HG03025 (cell line): ENCODE results near the gene QKI.

Experiments
- ATAC-seq: cut with Tn5 transposase; IDR thresholded peaks from one replicate; pipeline ENCODE4 v1.9.1; 2021; ENCODE audit warnings: mild to moderate bottlenecking, moderate library complexity; ENCODE audit not compliant: unreplicated experiment, low FRiP score

Gene QKI

DNA sequence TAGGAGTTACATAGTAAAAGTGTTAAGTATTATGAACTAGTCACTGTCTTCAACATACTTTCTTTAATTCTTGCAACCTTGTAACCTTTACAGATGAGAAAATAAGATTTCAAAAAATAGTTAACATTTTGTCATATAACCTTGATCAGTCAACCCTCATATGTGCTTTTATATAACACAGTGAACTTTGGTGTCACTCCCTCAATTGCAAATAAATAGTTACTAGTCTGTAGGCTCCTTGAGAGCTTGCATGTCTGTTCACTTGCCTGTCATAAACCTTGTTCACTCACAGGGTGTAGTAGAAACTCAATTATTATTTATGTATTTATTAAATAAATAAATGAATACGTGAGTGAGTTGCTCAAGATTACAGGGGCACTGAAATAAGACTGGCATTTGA lies 107.5 kb downstream of the QKI start:
- no peak for ATAC-seq

DNA sequence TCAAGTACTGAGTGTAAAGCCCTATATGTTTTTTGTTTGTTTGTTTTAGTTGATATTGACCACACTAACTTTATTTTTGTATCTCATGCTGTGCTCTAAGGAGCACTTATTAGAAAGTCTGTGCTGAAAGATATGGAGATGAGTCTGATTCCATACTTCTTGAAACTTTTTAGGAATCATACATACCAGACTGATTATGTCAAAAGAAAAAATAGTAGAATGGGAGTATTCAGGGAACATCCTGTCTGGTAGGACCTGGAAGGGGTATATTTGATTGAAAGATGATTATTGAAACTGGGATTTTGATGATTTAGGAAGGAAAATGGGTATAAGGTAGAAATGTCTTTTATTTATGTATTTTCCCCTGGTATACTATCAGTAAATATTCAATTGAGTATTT lies 111.4 kb downstream of the QKI start:
- ATAC-seq: no peak

GRCh38 chr6:163526346-163526745 lies 111.8 kb downstream of the QKI start:
- ATAC-seq: no peak

- ATAC-seq: no peak
These were observed 112.8 kb downstream of the QKI start for GRCh38 chr6:163527291-163527690.

GRCh38 chr6:163529605-163530004 lies 115.1 kb downstream of the QKI start:
- ATAC-seq: no peak

GRCh38 chr6:163530406-163530805 lies 115.9 kb downstream of the QKI start:
- no peak for ATAC-seq

- no peak for ATAC-seq
These were observed 116.6 kb downstream of the QKI start for GRCh38 chr6:163531122-163531521.

DNA sequence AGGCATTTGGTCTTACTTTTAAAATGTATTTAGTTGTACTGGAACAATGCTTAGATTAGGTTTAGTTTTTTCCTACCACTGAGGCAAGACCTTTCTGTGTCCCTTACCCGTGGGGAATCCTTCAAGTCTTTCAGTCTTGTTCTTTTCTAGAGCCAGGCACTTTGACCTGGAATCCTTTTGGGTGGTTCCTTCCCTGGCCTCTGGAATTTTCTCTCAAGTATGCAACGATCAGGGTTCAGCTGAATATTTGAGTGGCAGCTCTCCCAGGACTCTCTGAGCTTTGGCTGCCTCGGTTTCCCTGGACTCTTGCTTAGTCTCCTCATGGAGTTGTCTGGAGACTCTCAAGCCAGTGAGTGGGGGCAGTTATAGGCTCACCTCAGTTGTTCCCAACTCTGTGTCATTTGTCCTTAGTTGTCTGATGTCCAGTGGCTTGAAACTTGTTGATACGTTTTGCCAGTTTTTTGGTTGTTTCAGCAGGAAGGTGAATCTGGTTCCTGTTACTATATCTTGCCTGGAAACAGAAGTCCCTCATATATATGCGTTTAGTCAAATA lies 118.1 kb downstream of the QKI start:
- ATAC-seq: no peak

DNA sequence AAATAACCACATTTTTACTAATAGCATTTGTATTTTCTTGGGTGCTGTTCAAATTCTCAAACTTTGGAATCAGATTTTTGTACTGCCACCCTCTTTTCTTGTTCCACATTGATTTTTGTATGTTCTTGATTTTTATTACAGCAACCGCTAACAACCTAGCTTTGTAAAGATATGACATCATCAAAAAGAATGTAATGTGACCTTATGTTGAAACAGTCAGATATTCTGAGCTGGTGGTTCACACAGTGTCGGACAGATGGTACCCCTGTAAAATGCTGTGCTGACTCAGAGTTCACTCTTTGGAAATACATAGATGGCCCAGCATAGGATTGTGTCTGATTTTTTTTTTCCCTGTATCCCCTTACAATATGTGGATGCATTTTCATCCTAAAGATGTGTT lies 118.9 kb downstream of the QKI start:
- no peak for ATAC-seq

GRCh38 chr6:163536770-163537169 lies 122.3 kb downstream of the QKI start:
- ATAC-seq: no peak

DNA sequence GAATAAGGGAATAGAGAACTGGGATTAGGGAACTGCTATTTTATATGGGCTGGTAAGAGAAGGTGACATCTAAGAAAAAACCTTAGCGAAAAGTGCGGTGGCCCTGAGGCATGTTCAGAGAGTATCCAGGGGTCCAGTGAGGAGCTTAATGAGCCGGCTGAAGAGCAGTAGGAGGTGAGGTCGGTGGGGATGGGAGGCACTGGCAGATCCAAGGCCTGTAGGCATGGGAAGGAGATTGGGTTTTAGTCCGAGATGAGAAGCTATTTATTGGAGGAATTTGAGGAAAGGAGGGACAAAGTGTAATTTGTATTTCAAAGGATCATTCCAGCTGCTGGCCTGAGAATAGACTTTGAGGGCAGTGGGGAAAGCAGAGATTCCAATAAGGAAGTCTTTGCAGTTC lies 123.8 kb downstream of the QKI start:
- ATAC-seq: no peak

DNA sequence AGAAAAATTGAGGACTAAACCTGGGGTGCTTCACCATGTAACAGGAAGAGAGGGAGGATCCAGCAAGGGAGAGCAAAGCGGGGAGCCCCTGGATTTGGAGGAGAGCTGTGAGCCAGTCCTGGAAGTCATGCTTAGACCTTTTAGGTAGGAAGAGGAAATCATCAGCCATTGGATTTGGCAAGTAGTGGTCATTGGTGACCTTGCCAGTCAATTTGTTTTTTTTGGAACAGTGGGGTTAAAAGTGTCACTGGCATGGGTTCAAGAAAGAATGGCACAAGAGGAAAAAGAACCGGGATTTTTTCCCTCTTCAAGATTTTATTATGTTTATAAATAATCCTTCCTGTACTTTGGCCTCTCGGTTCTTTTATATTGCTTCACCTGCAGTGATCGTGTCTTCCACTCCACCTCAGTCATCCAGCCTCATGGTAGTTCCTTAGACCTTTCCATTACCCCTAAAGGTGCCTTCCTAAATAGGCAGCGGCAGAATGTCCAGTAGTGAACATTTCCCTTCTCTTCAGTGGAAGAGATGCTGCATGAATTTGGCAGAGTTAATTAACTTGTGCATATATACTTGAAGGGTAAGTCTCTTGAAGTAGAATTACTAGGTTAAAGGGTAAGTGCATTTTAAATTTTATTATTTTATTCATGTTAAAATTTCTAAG lies 124.7 kb downstream of the QKI start:
- ATAC-seq: no peak

DNA sequence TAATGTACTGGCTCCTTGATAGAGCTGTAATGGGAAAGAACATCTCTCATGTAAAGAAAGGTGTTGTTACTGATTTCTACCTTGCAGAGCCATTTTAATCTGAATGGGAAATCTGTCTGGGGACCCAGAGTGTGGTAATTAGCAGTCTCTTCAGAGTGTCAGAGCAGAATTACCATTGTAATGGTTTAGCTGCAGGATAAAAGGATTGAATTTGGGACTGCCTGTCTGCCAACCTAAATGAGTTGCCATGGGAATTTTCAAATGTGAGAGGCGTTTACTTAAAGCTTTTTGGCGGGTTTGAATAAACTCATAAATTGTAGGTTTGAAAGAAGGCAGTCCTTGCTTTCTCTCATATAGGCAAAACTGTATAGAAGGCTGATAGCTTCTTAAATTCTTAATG lies 128.8 kb downstream of the QKI start:
- ATAC-seq: no peak

- ATAC-seq: no peak
These were observed 130.9 kb downstream of the QKI start for GRCh38 chr6:163545370-163545769.

DNA sequence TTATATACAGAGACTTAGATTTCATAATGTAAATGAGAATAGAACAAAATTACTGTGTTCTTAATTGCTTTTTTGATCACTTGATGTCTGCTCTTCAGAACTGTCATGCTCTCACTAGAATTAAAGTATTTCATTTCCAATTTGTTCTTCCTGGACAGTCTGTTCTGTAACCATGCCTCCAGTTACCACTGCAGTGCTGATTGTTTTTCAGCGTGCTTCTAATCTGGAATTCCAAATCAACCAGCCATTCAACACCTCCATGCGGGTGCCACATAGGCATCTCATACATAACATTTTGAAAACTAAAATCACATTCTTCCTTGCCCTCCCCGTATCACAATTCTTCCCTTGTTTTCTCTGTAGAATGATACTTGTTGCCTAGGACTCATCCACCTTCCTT lies 132.8 kb downstream of the QKI start:
- no peak for ATAC-seq

DNA sequence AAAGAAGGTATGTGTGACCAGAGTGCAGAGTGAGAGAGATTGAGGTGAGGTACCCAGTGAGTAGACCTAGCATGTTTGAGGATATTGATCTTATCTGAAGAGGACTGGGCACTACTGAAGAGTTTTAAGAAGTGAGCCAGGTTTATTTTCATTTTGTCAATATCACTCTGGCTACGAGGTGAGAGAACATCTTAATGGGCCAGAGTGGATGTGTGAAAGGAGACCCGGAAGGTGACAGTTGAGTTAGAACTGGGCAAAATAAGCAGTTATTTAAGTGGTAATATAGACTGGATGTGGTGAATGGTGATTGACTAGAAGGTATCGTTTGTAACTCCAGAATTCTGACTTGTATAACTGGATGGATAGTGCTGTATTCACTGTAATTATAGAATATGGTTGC lies 134.1 kb downstream of the QKI start:
- no peak for ATAC-seq

GRCh38 chr6:163554032-163554431 lies 139.5 kb downstream of the QKI start:
- ATAC-seq: no peak

DNA sequence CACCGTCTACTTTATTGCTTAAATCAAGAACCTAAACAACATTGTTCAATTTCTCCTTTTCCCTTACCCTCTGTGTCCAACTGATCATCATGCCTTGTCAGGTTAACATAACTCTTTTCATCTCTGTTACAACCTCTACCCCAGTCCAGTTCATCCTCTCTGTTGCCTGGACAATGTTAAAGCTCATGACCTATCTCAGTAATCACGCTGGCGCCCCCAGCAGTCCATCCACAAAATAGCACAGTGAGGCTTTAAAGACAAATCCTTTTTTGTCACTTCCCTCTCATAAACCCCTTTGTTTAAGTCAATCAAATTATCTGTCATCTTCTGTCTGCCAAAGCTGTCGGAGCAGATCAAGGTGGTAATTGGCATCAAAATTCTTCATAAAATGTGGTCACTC lies 140.1 kb downstream of the QKI start:
- no peak for ATAC-seq

DNA sequence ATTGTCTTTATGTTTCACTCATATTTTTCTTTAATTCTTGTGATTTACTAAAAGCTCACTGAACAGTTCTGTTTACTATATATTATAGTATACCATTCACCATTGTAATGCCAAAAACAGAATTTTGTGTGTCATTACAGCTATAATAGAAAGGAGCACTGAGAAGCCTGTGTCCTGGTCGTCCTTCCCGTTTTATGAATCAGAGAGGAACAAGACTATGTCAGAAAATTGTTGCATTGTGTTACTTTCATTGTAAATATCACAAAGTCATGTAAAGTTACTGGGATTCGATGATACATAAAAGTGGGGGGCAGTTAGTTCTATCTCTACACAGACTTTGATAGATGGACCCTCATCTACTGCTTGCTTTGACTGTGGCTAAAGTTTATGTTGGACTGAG lies 145.1 kb downstream of the QKI start:
- ATAC-seq: no peak

DNA sequence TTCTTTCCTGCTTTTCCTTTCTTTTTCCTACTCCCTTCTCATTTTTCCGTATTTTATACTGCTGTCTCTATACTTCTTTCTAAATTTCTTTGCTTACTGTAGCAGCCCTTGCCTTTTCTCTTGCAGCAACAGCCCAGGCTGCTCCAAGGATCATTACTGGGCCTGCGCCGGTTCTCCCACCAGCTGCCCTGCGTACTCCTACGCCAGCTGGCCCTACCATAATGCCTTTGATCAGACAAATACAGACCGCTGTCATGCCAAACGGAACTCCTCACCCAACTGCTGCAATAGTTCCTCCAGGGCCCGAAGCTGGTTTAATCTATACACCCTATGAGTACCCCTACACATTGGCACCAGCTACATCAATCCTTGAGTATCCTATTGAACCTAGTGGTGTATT lies 148.8 kb downstream of the QKI start:
- no peak for ATAC-seq

DNA sequence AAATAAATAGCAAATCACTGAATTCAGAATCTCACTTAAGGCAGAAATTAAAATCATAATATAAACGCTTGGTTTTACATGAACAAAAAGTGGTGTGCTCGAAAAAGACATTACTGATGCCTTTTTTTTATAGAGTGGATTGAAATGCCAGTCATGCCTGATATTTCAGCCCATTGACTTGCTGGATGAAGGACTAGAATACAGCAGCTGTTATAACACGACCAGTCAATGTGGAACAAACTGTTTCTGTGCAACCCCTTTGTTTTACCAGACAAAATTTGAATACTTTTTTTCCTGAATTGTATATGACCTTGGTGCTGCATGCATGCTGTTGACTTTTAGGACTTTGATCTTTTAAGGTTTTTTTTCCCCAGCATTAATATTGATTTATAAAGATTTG lies 150.0 kb downstream of the QKI start:
- no peak for ATAC-seq

- ATAC-seq: no peak
These were observed 150.6 kb downstream of the QKI start for GRCh38 chr6:163565140-163565539.

DNA sequence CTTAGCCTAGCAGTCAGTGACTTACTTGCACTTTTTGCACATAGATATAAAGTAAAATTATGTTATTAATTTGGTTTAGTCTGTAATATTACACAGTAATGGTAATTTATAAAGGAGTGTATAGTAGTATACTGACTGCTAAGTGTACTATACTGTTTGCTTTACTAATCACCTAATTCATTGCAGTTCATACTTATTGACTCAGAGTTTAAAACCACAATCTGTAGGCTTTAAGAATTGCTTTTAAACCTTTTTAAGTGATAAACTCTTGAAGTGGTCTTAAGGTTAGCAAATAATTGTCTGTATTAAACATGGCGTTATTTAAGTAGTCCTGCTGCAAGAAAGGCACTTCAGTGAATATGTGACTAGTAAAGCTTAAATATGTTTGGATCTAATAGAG lies 151.5 kb downstream of the QKI start:
- no peak for ATAC-seq
